Mesenchymal stem cell (in vitro differentiated cells and primary cell): Measurements from ENCODE around the gene PSMB11.

ENCODE experiments used
- DNase-seq: peaks from one replicate; pipeline ENCODE4 v3.0.0-alpha.2; 2013
- H2AFZ ChIP-seq: one replicate; pipeline ENCODE4 v1.6.1; 2013; ENCODE audit warnings: low read depth, mild to moderate bottlenecking, control low read depth, inconsistent platforms, low read length, moderate library complexity
- H2AK5ac ChIP-seq: 2 replicates; pipeline ENCODE4 v1.6.1; 2013; ENCODE audit warnings: low read length, moderate library complexity, mild to moderate bottlenecking, inconsistent platforms; ENCODE audit not compliant: severe bottlenecking
- H2BK120ac ChIP-seq: one replicate; pipeline ENCODE4 v1.6.1; 2013; ENCODE audit warnings: low read depth, mild to moderate bottlenecking, inconsistent platforms, low read length, moderate library complexity
- H2BK12ac ChIP-seq, 2 experiments: one replicate each; pipeline ENCODE4 v1.6.1; 2013; ENCODE audit warnings: inconsistent platforms in 2 of 2, low read length in 2 of 2, mild to moderate bottlenecking in 2 of 2, moderate library complexity in 2 of 2, control low read depth in 1 of 2
- H2BK15ac ChIP-seq: one replicate; pipeline ENCODE4 v1.6.1; 2013; ENCODE audit warnings: mild to moderate bottlenecking, low read depth, inconsistent platforms; ENCODE audit not compliant: poor library complexity, severe bottlenecking
- H2BK5ac ChIP-seq: 2 replicates; pipeline ENCODE4 v1.6.1; 2013; ENCODE audit warnings: low read depth, mild to moderate bottlenecking, low read length, control low read depth, inconsistent platforms; ENCODE audit not compliant: poor library complexity, severe bottlenecking
- H3K14ac ChIP-seq, 2 experiments: one replicate each; pipeline ENCODE4 v1.6.1; 2013; ENCODE audit warnings: inconsistent platforms in 2 of 2, low read length in 2 of 2, control low read depth in 1 of 2, mild to moderate bottlenecking in 1 of 2, moderate library complexity in 1 of 2
- H3K18ac ChIP-seq, 2 experiments: one replicate each; pipeline ENCODE4 v1.6.1; 2013; ENCODE audit warnings: inconsistent platforms in 2 of 2, low read length in 2 of 2, control low read depth in 1 of 2, low read depth in 1 of 2, mild to moderate bottlenecking in 1 of 2
- H3K23ac ChIP-seq, 2 experiments: one replicate each; pipeline ENCODE4 v1.6.1; 2013; ENCODE audit warnings: inconsistent platforms in 2 of 2, low read length in 2 of 2, mild to moderate bottlenecking in 2 of 2, moderate library complexity in 2 of 2, control low read depth in 1 of 2
- H3K27ac ChIP-seq: 2 replicates; pipeline ENCODE4 v1.5.1; 2013; ENCODE audit warnings: mild to moderate bottlenecking, moderate library complexity, low read length, control low read depth, inconsistent platforms; ENCODE audit not compliant: poor library complexity, severe bottlenecking
- H3K27me3 ChIP-seq, 2 experiments: 2 replicates each; pipeline versions ENCODE4 v1.6.1 to v1.7.0; 2013; ENCODE audit warnings: low read length in 2 of 2, mild to moderate bottlenecking in 2 of 2, moderate library complexity in 2 of 2, control low read depth in 1 of 2, inconsistent platforms in 1 of 2; ENCODE audit not compliant: control insufficient read depth in 1 of 2, insufficient read depth in 1 of 2
- H3K36me3 ChIP-seq, 2 experiments: 2 replicates each; pipeline versions ENCODE4 v1.6.1 to v1.7.0; 2013; ENCODE audit warnings: low read length in 2 of 2, control low read depth in 1 of 2, inconsistent platforms in 1 of 2, low read depth in 1 of 2, mild to moderate bottlenecking in 1 of 2; ENCODE audit not compliant: insufficient read depth in 2 of 2, control insufficient read depth in 1 of 2
- H3K4ac ChIP-seq, 2 experiments: one replicate each; pipeline ENCODE4 v1.6.1; 2013; ENCODE audit warnings: inconsistent platforms in 2 of 2, low read length in 2 of 2, mild to moderate bottlenecking in 2 of 2, moderate library complexity in 2 of 2, control low read depth in 1 of 2, low read depth in 1 of 2
- H3K4me1 ChIP-seq: 2 replicates; pipeline ENCODE4 v1.6.1; 2013; ENCODE audit warnings: low read depth, low read length, control low read depth; ENCODE audit not compliant: control insufficient read depth, insufficient read depth
- H3K4me2 ChIP-seq: 2 replicates; pipeline ENCODE4 v1.6.1; 2013; ENCODE audit warnings: low read length, mild to moderate bottlenecking, inconsistent platforms; ENCODE audit not compliant: poor library complexity, severe bottlenecking
- H3K4me3 ChIP-seq, 2 experiments: 2 replicates each; pipeline versions ENCODE4 v1.5.1 to v1.7.0; 2013; ENCODE audit warnings: low read length in 2 of 2, mild to moderate bottlenecking in 2 of 2, control low read depth in 1 of 2, low read depth in 1 of 2; ENCODE audit not compliant: insufficient read depth in 1 of 2
- H3K79me1 ChIP-seq: replicated peaks from 2 replicates; pipeline ENCODE4 v1.6.1; 2013; ENCODE audit warnings: mild to moderate bottlenecking, control low read depth, low read length, inconsistent platforms; ENCODE audit not compliant: poor library complexity, severe bottlenecking
- H3K9ac ChIP-seq: 2 replicates; pipeline ENCODE4 v1.7.0; 2013; ENCODE audit warnings: mild to moderate bottlenecking, low read length, moderate library complexity
- H3K9me3 ChIP-seq: 2 replicates; pipeline ENCODE4 v1.7.0; 2013; ENCODE audit warnings: mild to moderate bottlenecking, low read length; ENCODE audit not compliant: control insufficient read depth
- H4K8ac ChIP-seq: one replicate; pipeline ENCODE4 v1.6.1; 2013; ENCODE audit warnings: inconsistent platforms, mild to moderate bottlenecking, low read length, moderate library complexity
- H4K91ac ChIP-seq: one replicate; pipeline ENCODE4 v1.6.1; 2013; ENCODE audit warnings: mild to moderate bottlenecking, low read length, inconsistent platforms
- WGBS: methylation state at CpG from one replicate; pipeline ENCODE4 v1.1.7; 2013; ENCODE audit warnings: mixed read lengths; 5-methylcytosine and 5-hydroxymethylcytosine counted together

The PSMB11 gene

GRCh38 chr14:23043754-23044153, 1.7 kb downstream of the PSMB11 start:
- Histone ChIP-seq H3K18ac (no peak overlapping the region), H2AFZ (peak overlapping the region; percentile 18), H3K27me3 (no peaks in the 10 kb centered on the region), H2BK12ac (no peak overlapping the region), H3K4ac (no peak overlapping the region), H3K4me3 (no peak overlapping the region), H3K14ac (no peak overlapping the region), H3K4me2 (no peak overlapping the region), H4K8ac (no peak overlapping the region), H4K91ac (no peak overlapping the region), H2BK15ac (no peak overlapping the region), H2AK5ac (no peak overlapping the region), H3K4me1 (peaks cover 8% of the 10 kb centered on the region), H3K9ac (no peak overlapping the region), H3K36me3 (peaks cover 0 to 15% of the 10 kb centered on the region in 2 experiments), H3K79me1 (no peaks in the 10 kb centered on the region), H3K9me3 (no peaks in the 10 kb centered on the region), H3K23ac (no peak overlapping the region), H2BK5ac (no peak overlapping the region), H2BK120ac (no peak overlapping the region), H3K27ac (no peak overlapping the region)
- no peak for DNase-seq
- WGBS = no CpG with 5 or more reads among the region's 3 CpGs

GRCh38 chr14:23044840-23045239, 2.8 kb downstream of the PSMB11 start:
- peaks cover 0 to 26% of the 10 kb centered on the region in 2 experiments for H3K36me3 ChIP-seq
- no peak overlapping the region for H2AK5ac ChIP-seq
- H3K4me3 ChIP-seq = no peak overlapping the region
- H2BK12ac ChIP-seq = no peak overlapping the region
- H4K91ac ChIP-seq = no peak overlapping the region
- H3K4me2 ChIP-seq = no peak overlapping the region
- H3K18ac ChIP-seq = no peak overlapping the region
- no peaks in the 10 kb centered on the region for H3K27me3 ChIP-seq
- H3K4me1 ChIP-seq = peaks cover 10% of the 10 kb centered on the region
- no peak overlapping the region for H2BK15ac ChIP-seq
- no peak overlapping the region for H3K9ac ChIP-seq
- H2BK120ac ChIP-seq = no peak overlapping the region
- H3K27ac ChIP-seq = no peak overlapping the region
- no peak overlapping the region for H2BK5ac ChIP-seq
- no peak overlapping the region for H3K14ac ChIP-seq
- H3K23ac ChIP-seq = peak overlapping the region in 1 of 2 experiments; percentile 3
- H3K4ac ChIP-seq = no peak overlapping the region
- no peak for DNase-seq
- no peak overlapping the region for H2AFZ ChIP-seq
- no peaks in the 10 kb centered on the region for H3K9me3 ChIP-seq
- H3K79me1 ChIP-seq = no peaks in the 10 kb centered on the region
- no peak overlapping the region for H4K8ac ChIP-seq
- 90% methylated on average over 8 of the region's 8 CpGs for WGBS

GRCh38 chr14:23045419-23046357, 3.7 kb downstream of the PSMB11 start:
- H3K9me3 ChIP-seq = no peaks in the 10 kb centered on the region
- no peaks in the 10 kb centered on the region for H3K79me1 ChIP-seq
- H3K36me3 ChIP-seq = peaks cover 0 to 30% of the 10 kb centered on the region in 2 experiments
- no peak overlapping the region for H3K4me2 ChIP-seq
- 88% methylated on average over 12 of the region's 13 CpGs for WGBS
- H4K8ac ChIP-seq = no peak overlapping the region
- no peak for DNase-seq
- H3K18ac ChIP-seq = no peak overlapping the region
- H3K27ac ChIP-seq = no peak overlapping the region
- no peak overlapping the region for H2BK15ac ChIP-seq
- no peak overlapping the region for H3K9ac ChIP-seq
- no peak overlapping the region for H4K91ac ChIP-seq
- H2BK12ac ChIP-seq = no peak overlapping the region
- no peaks in the 10 kb centered on the region for H3K27me3 ChIP-seq
- no peak overlapping the region for H3K4me3 ChIP-seq
- peak overlapping the region in 1 of 2 experiments; percentile 36 for H3K14ac ChIP-seq
- no peak overlapping the region for H3K4ac ChIP-seq
- peaks cover 10% of the 10 kb centered on the region for H3K4me1 ChIP-seq
- no peak overlapping the region for H2BK5ac ChIP-seq
- H2AK5ac ChIP-seq = no peak overlapping the region
- no peak overlapping the region for H2AFZ ChIP-seq
- H3K23ac ChIP-seq = no peak overlapping the region
- no peak overlapping the region for H2BK120ac ChIP-seq

GRCh38 chr14:23047034-23047634, 5.1 kb downstream of the PSMB11 start:
- H3K79me1 ChIP-seq = no peaks in the 10 kb centered on the region
- no peak overlapping the region for H2AK5ac ChIP-seq
- no peaks in the 10 kb centered on the region for H3K27me3 ChIP-seq
- H2BK15ac ChIP-seq = no peak overlapping the region
- no peak overlapping the region for H2BK12ac ChIP-seq
- H4K91ac ChIP-seq = peak overlapping the region; percentile 45
- WGBS = 82% methylated on average over 6 of the region's 6 CpGs
- no peak for DNase-seq
- peak overlapping the region; percentile 62 for H2AFZ ChIP-seq
- H4K8ac ChIP-seq = no peak overlapping the region
- no peak overlapping the region for H3K4me2 ChIP-seq
- no peak overlapping the region for H3K4me3 ChIP-seq
- peak overlapping the region in 1 of 2 experiments; percentile 63 for H3K14ac ChIP-seq
- H3K4me1 ChIP-seq = peaks cover 11% of the 10 kb centered on the region
- no peaks in the 10 kb centered on the region for H3K9me3 ChIP-seq
- H3K18ac ChIP-seq = peak overlapping the region in 1 of 2 experiments; percentile 49
- no peak overlapping the region for H2BK5ac ChIP-seq
- H3K36me3 ChIP-seq = peaks cover 0 to 35% of the 10 kb centered on the region in 2 experiments
- no peak overlapping the region for H3K27ac ChIP-seq
- H3K9ac ChIP-seq = no peak overlapping the region
- no peak overlapping the region for H2BK120ac ChIP-seq
- no peak overlapping the region for H3K4ac ChIP-seq
- no peak overlapping the region for H3K23ac ChIP-seq
